Measurements from ENCODE around the gene ZNF385B. TPM values are rescaled to one million over a fixed set of nuclear protein-coding genes. Genes with fewer than 3 reads are reported as not detected.

The ZNF385B gene
- total RNA-seq, 6 experiments from 2014 or later, result 0.08 to 0.26 (median 0.22) TPM; not detected in 1

GRCh38 chr2:179842498-179843153, 18.8 kb downstream of the ZNF385B start:
- TF ChIP-seq CTCF (IDR thresholded peaks at IDR 0.05), result peak; percentile 66
- H3K27ac Mint-ChIP-seq, result no peak overlapping the region
- no peaks in the 10 kb centered on the region for H3K4me1 Mint-ChIP-seq (ENCODE audit: low read depth)
- no peak for DNase-seq
- no peak overlapping the region for H3K4me3 Mint-ChIP-seq
- peaks cover 15% of the 10 kb centered on the region for H3K27me3 Mint-ChIP-seq (ENCODE audit: insufficient read depth)
- no peaks in the 10 kb centered on the region for H3K36me3 Mint-ChIP-seq (ENCODE audit: low read depth)
- H3K9me3 Mint-ChIP-seq, result no peaks in the 10 kb centered on the region

- Mint-ChIP-seq H3K4me1 (ENCODE audit: low read depth) (no peaks in the 10 kb centered on the region), H3K27ac (no peak overlapping the region), H3K9me3 (no peaks in the 10 kb centered on the region), H3K4me3 (no peak overlapping the region), H3K36me3 (ENCODE audit: low read depth) (no peaks in the 10 kb centered on the region), H3K27me3 (ENCODE audit: insufficient read depth) (peaks cover 15% of the 10 kb centered on the region)
- no peak for DNase-seq
- no peak for TF ChIP-seq CTCF (IDR thresholded peaks at IDR 0.05)
These were observed 20.6 kb downstream of the ZNF385B start for GRCh38 chr2:179840840-179841239.

- H3K27ac Mint-ChIP-seq, result no peak overlapping the region
- TF ChIP-seq CTCF (IDR thresholded peaks at IDR 0.05), result no peak
- H3K4me1 Mint-ChIP-seq (ENCODE audit: low read depth), result no peaks in the 10 kb centered on the region
- H3K4me3 Mint-ChIP-seq, result no peak overlapping the region
- peak; percentile 23 for DNase-seq
- no peaks in the 10 kb centered on the region for H3K36me3 Mint-ChIP-seq (ENCODE audit: low read depth)
- H3K27me3 Mint-ChIP-seq (ENCODE audit: insufficient read depth), result peaks cover 9% of the 10 kb centered on the region
- no peaks in the 10 kb centered on the region for H3K9me3 Mint-ChIP-seq
These were observed 24.0 kb downstream of the ZNF385B start for GRCh38 chr2:179837408-179837807.

- H3K36me3 Mint-ChIP-seq (ENCODE audit: low read depth), result no peaks in the 10 kb centered on the region
- no peak for TF ChIP-seq CTCF (IDR thresholded peaks at IDR 0.05)
- peaks cover 9% of the 10 kb centered on the region for H3K27me3 Mint-ChIP-seq (ENCODE audit: insufficient read depth)
- no peak for DNase-seq
- H3K4me1 Mint-ChIP-seq (ENCODE audit: low read depth), result no peaks in the 10 kb centered on the region; the same call in 1 of the 2 replicates
- H3K9me3 Mint-ChIP-seq, result no peaks in the 10 kb centered on the region
- no peak overlapping the region for H3K27ac Mint-ChIP-seq
- H3K4me3 Mint-ChIP-seq, result no peak overlapping the region
These were observed 31.2 kb downstream of the ZNF385B start for GRCh38 chr2:179830043-179830787.

- Mint-ChIP-seq H3K4me1 (ENCODE audit: low read depth) (no peaks in the 10 kb centered on the region), H3K27me3 (ENCODE audit: insufficient read depth) (peaks cover 5% of the 10 kb centered on the region), H3K36me3 (ENCODE audit: low read depth) (no peaks in the 10 kb centered on the region), H3K4me3 (no peak overlapping the region), H3K27ac (no peak overlapping the region), H3K9me3 (no peaks in the 10 kb centered on the region)
- DNase-seq, result no peak
- no peak for TF ChIP-seq CTCF (IDR thresholded peaks at IDR 0.05)
These were observed 35.1 kb downstream of the ZNF385B start for GRCh38 chr2:179826297-179826696.
